HG02588 (cell line): ENCODE measurements around the gene ZNF534.
"Not testable (repeated sequence)": the region's sequence is repeated elsewhere in the genome, so short reads cannot be mapped to it uniquely, and the experiment has no call there.

Experiments
- ATAC-seq: cut with Tn5 transposase; IDR thresholded peaks from one replicate; pipeline ENCODE4 v1.9.1; 2021; ENCODE audit warnings: mild to moderate bottlenecking, moderate library complexity; ENCODE audit not compliant: unreplicated experiment

The ZNF534 gene

GRCh38 chr19:52428937-52429336 is at the start of gene ZNF534:
ZNF534 (plus strand) TSS chr19:52429148; CDS start chr19:52431475, 2,327 bp downstream.
- no peak for ATAC-seq

GRCh38 chr19:52391135-52391534 is 37.8 kb upstream of the ZNF534 start:
- no peak for ATAC-seq

GRCh38 chr19:52397310-52398080 is 31.5 kb upstream of the ZNF534 start, which contains the start of gene ZNF528:
ZNF528 (plus strand) TSS chr19:52397849; CDS start chr19:52402014, 4,165 bp downstream.
- ATAC-seq = peak; percentile 94

- ATAC-seq = peak; percentile 16
Observed at GRCh38 chr19:52398081-52398441, 30.9 kb upstream of the ZNF534 start.

GRCh38 chr19:52410276-52410675 is 18.7 kb upstream of the ZNF534 start:
- no peak for ATAC-seq

- no peak for ATAC-seq
Observed at GRCh38 chr19:52415711-52416110, 13.2 kb upstream of the ZNF534 start.

- ATAC-seq = no peak
Observed at GRCh38 chr19:52442179-52442578, 13.2 kb downstream of the ZNF534 start.

- ATAC-seq = no peak
Observed at GRCh38 chr19:52444506-52444905, 15.6 kb downstream of the ZNF534 start.

- ATAC-seq = no peak
Observed at GRCh38 chr19:52451241-52451640, 22.3 kb downstream of the ZNF534 start.

- ATAC-seq = no peak
Observed at GRCh38 chr19:52453324-52454094, 24.6 kb downstream of the ZNF534 start, which contains the start of gene ZNF578. ZNF578 (plus strand) TSS chr19:52453553; CDS start chr19:52501846, 48,293 bp downstream.

- no peak for ATAC-seq
Observed at GRCh38 chr19:52464798-52465470, 36.0 kb downstream of the ZNF534 start.

GRCh38 chr19:52473655-52474350 is 44.9 kb downstream of the ZNF534 start:
- no peak for ATAC-seq

GRCh38 chr19:52474351-52475127 is 45.6 kb downstream of the ZNF534 start:
- ATAC-seq = no peak

- ATAC-seq = not testable (repeated sequence)
Observed at GRCh38 chr19:52484111-52484743, 55.3 kb downstream of the ZNF534 start.

GRCh38 chr19:52485064-52485463 is 56.1 kb downstream of the ZNF534 start:
- not testable (repeated sequence) for ATAC-seq

- not testable (repeated sequence) for ATAC-seq
Observed at GRCh38 chr19:52485561-52486240, 56.8 kb downstream of the ZNF534 start.

- no peak for ATAC-seq
Observed at GRCh38 chr19:52492201-52492993, 63.4 kb downstream of the ZNF534 start.

- ATAC-seq = no peak
Observed at GRCh38 chr19:52492994-52493470, 64.1 kb downstream of the ZNF534 start.
